AG04449 (cell line): Measurements from ENCODE around the gene ILRUN.
"Not testable (repeated sequence)": the region's sequence is repeated elsewhere in the genome, so short reads cannot be mapped to it uniquely, and the experiment has no call there.

Experiments used
- CTCF ChIA-PET: fragments of 350-600 bp; formaldehyde crosslinking; extraction: SDS; loops from one replicate; lab custom pipeline; 2021; ENCODE audit warnings: antibody characterized with exemption; lab: Yijun Ruan, JAX
- POLR2A ChIA-PET: fragments of 400-600, 350-600 bp; formaldehyde crosslinking; extraction: SDS; loops from one replicate; lab custom pipeline; 2020; ENCODE audit warnings: antibody characterized with exemption, inconsistent platforms; lab: Yijun Ruan, JAX
- DNase-seq: peaks from one replicate; pipeline ENCODE4 v3.0.0-alpha.2; 2010; ENCODE audit warnings: low read depth, low spot score
- H3K4me3 ChIP-seq: 2 replicates; pipeline ENCODE4 v1.5.1; 2011; ENCODE audit warnings: low read depth, mild to moderate bottlenecking, control low read depth, low read length
- TF ChIP-seq, protein P1 (sequence below): IDR thresholded peaks from one replicate; pipeline ENCODE4 v1.5.1; 2011; ENCODE audit warnings: mild to moderate bottlenecking, moderate library complexity, low read length, control low read depth, inconsistent platforms; ENCODE audit not compliant: insufficient read depth; ENCODE audit errors: missing control alignments

ILRUN gene

DNA sequence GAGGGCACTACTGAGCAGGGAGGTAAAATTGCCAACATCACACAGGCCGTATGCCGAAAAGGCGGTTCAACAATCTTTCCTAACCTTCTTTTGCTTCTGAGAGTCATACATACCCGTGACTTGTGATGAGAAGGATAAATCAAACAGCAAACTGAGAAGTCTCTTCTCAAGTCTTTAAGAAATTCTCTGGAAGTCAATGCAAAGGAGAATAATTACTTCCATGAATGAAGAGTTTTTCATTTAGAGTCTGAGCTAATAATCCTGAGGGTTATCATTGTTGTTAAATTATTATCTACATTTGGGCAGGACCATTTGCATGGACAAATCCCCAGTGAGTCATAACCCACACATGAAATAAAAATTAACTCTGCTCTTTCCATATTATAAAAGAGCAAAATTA, 22.4 kb upstream of the ILRUN start:
- ChIA-PET CTCF (no interaction called here), POLR2A (no interaction called here)
- H3K4me3 ChIP-seq = no peak overlapping the region
- TF ChIP-seq, protein P1, sequence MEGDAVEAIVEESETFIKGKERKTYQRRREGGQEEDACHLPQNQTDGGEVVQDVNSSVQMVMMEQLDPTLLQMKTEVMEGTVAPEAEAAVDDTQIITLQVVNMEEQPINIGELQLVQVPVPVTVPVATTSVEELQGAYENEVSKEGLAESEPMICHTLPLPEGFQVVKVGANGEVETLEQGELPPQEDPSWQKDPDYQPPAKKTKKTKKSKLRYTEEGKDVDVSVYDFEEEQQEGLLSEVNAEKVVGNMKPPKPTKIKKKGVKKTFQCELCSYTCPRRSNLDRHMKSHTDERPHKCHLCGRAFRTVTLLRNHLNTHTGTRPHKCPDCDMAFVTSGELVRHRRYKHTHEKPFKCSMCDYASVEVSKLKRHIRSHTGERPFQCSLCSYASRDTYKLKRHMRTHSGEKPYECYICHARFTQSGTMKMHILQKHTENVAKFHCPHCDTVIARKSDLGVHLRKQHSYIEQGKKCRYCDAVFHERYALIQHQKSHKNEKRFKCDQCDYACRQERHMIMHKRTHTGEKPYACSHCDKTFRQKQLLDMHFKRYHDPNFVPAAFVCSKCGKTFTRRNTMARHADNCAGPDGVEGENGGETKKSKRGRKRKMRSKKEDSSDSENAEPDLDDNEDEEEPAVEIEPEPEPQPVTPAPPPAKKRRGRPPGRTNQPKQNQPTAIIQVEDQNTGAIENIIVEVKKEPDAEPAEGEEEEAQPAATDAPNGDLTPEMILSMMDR = no peak
- DNase-seq = no peak

DNA sequence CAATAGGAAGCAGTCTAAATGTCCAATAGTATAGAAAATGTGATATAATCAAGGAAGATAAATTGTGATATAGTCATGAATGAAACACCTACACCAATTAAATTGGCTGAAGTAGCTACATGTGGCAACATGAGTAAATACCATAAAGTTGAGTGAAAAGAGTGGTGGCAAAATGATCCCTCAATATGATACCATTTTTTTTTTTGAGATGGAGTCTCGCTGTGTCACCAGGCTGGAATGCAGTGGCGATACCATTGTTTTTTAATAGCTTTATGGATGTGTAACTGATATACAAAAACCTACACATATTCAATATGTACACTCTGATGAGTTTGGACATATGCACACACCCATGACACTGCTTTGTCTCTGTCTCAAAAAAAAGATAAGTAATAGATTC, 20.9 kb upstream of the ILRUN start:
- DNase-seq = no peak
- ChIA-PET POLR2A (no interaction called here), CTCF (no interaction called here)
- TF ChIP-seq, protein P1 = no peak
- no peak overlapping the region for H3K4me3 ChIP-seq

DNA sequence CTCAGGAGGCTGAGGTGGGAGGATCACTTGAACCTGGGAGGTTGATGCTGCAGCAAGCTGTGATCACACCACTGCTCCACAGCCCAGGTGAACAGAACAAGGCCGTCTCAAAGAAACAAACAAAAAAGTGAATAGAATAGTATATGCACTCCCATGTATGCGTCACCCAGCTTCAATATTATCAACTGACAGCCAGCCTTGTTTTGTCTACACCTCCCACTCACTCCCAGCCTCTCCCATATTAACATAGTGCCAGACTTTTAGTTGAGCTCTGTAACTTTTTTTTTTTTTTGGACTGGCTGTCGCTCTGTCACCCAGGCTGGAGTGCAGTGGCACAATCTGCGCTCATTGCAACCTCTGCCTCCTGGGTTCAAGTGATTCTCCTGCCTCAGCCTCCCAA, 18.1 kb upstream of the ILRUN start:
- ChIA-PET POLR2A (no interaction called here), CTCF (no interaction called here)
- H3K4me3 ChIP-seq = no peak overlapping the region
- no peak for DNase-seq
- TF ChIP-seq, protein P1 = no peak

DNA sequence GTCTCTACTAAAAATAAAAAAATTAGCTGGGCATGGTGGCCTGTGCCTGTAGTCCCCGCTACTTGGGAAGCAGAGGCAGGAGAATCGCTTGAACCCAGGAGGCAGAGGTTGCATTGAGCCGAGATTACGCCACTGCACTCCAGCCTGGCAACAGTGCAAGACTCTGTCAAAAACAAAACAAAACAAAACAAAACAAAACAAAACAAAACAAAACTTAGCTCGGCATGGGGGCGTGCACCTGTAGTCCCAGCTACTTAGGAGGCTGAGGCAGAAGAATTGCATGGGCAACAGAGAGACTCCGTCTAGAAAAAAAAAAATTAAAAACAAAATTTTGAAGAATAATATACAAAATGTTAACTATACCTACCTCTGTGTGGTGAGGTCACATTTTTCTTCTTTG, 16.3 kb upstream of the ILRUN start:
- POLR2A ChIA-PET, DNase-seq, H3K4me3 ChIP-seq, CTCF ChIA-PET: not testable (repeated sequence)

DNA sequence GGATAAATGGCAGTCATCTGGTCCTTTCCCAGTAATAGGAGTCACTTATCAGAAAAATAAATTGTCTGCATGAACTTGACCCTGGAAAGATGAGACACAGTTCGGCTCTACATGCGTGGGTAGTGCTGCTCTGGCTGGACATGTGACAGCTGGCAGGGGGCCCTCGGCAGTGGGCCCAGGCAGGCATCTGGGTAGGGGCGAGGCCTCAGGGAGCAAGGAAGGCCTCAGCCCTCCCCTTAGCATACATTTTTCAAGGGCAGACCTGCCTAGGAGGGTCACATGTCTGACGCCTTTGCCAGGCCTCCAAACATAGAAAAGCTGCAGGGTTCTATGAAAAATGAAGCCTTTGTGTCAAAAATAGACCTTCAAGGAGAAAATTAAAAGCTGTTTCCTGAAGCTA, 12.8 kb upstream of the ILRUN start:
- POLR2A ChIA-PET = no interaction called here
- CTCF ChIA-PET = interaction anchor here (0.6 kb wide), 1 partner anchor 47 kb away, joined by 3 read pairs; no protein-coding TSS in a partner anchor
- no peak overlapping the region for H3K4me3 ChIP-seq
- TF ChIP-seq, protein P1 = no peak
- DNase-seq = no peak

DNA sequence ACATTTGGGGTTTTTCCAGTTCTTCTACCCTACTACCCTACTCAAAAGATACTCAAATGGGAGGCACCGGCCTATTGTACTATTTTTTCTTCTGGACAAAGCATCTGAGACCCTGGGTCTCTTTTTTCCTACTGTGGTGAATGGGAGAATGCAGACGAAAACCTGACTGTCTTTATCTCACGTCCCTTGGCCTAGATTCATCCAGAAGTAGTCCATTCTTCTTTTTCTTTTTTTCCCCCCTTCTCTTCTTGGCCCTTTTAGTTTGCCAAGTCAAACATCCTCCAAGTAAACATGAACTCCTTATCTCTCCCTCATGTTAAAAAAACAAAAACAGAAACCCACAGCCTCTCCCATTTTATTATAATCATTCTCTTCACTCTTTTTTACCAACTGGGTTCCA, 8.7 kb upstream of the ILRUN start:
- H3K4me3 ChIP-seq = no peak overlapping the region
- CTCF ChIA-PET = no interaction called here
- DNase-seq = no peak
- POLR2A ChIA-PET = no interaction called here
- TF ChIP-seq, protein P1 = no peak

DNA sequence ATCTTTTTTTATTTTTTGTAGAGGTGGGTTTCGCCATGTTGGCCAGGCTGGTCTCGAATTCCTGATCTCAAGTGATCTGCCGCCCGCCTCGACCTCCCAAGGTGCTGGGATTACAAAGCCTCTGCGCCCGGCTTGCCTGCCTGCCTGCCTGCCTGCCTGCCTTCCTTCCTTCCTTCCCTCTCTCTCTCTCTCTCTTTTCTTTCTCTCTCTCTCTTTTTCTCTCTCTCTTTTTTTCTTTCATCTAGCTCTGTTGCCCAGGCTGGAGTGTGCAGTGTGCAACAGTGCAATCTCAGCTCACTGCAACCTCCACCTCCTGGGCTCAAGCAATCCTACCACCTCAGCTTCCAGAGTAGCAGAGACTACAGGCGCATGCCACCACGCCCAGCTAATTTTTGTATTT, 4.6 kb upstream of the ILRUN start:
- ChIA-PET POLR2A (no interaction called here), CTCF (no interaction called here)
- TF ChIP-seq, protein P1 = no peak
- no peak overlapping the region for H3K4me3 ChIP-seq
- no peak for DNase-seq
